Measurements from ENCODE around the gene IGSF3. TPM values are rescaled to one million over a fixed set of nuclear protein-coding genes. Genes with fewer than 3 reads are reported as not detected.
A peak's percentile ranks its signal among the peaks of the same experiment; 100 is the strongest.

IGSF3 gene
- total RNA-seq, 6 experiments from 2014 or later: 0.42 to 4.9 (median 1.8) TPM

GRCh38 chr1:116558140-116558549 is 109.4 kb downstream of the IGSF3 start:
- no peak overlapping the region for H3K27ac ChIP-seq
- TF ChIP-seq POLR2A (IDR thresholded peaks at IDR 0.05) (no peak), CTCF (IDR thresholded peaks at IDR 0.05) (no peak)
- H3K36me3 ChIP-seq: no peaks in the 10 kb centered on the region
- H3K9me3 ChIP-seq: no peaks in the 10 kb centered on the region
- no peak overlapping the region for H3K4me3 ChIP-seq
- ATAC-seq (no peak), DNase-seq (no peak)
- WGBS (ENCODE audit: insufficient coverage, low coverage, low lambda C conversion rate, missing lambda C conversion rate): 74% methylated on average over 4 of the region's 4 CpGs
- H3K27me3 ChIP-seq: no peaks in the 10 kb centered on the region
- intact Hi-C loops (cut with DNase I): no loop called here
- H3K4me1 ChIP-seq: no peaks in the 10 kb centered on the region

GRCh38 chr1:116557323-116557878 is 110.1 kb downstream of the IGSF3 start:
- DNase-seq (no peak), ATAC-seq (no peak)
- Histone ChIP-seq H3K4me3 (no peak overlapping the region), H3K9me3 (no peaks in the 10 kb centered on the region), H3K4me1 (no peaks in the 10 kb centered on the region), H3K27me3 (no peaks in the 10 kb centered on the region), H3K27ac (no peak overlapping the region), H3K36me3 (no peaks in the 10 kb centered on the region)
- intact Hi-C loops (cut with DNase I): no loop called here
- 82% methylated on average over 4 of the region's 4 CpGs for WGBS (ENCODE audit: insufficient coverage, low coverage, low lambda C conversion rate, missing lambda C conversion rate)
- TF ChIP-seq POLR2A (IDR thresholded peaks at IDR 0.05) (no peak), CTCF (IDR thresholded peaks at IDR 0.05) (no peak)

- no peak for TF ChIP-seq CTCF (IDR thresholded peaks at IDR 0.05)
- TF ChIP-seq POLR2A (IDR thresholded peaks at IDR 0.05): no peak
- no peak overlapping the region for H3K27ac ChIP-seq
- DNase-seq (no peak), ATAC-seq (peak in 2 of 4 donors; percentile 30 to 65)
- no peaks in the 10 kb centered on the region for H3K4me1 ChIP-seq
- no peaks in the 10 kb centered on the region for H3K9me3 ChIP-seq
- no peak overlapping the region for H3K4me3 ChIP-seq
- 57% methylated on average over 5 of the region's 6 CpGs for WGBS (ENCODE audit: insufficient coverage, low coverage, low lambda C conversion rate, missing lambda C conversion rate)
- H3K36me3 ChIP-seq: no peaks in the 10 kb centered on the region
- H3K27me3 ChIP-seq: no peaks in the 10 kb centered on the region
- intact Hi-C loops (cut with DNase I): no loop called here
Observed at GRCh38 chr1:116556289-116557006, 111.1 kb downstream of the IGSF3 start.

DNA sequence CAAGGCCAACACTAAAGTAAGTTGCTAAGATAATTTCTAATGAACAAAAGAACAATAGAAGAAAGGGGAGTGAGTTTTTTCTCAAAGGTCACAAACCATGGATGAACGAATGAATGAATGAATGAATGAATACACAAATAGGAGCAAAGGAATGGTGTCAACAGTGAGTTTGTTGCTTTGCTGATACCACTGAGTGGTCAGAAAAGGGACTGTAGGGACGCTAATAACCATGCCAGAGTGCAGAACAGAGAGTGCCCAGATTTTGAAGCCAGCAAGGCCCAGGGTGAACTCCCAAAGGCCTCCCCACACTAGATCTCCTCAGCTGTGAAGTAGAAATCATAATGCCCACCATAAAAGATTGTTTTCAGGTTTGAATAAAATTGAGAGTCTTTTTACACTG is 112.6 kb downstream of the IGSF3 start:
- intact Hi-C loops (cut with DNase I): no loop called here
- Histone ChIP-seq H3K4me3 (no peak overlapping the region), H3K27me3 (no peaks in the 10 kb centered on the region), H3K36me3 (no peaks in the 10 kb centered on the region), H3K27ac (no peak overlapping the region), H3K9me3 (no peaks in the 10 kb centered on the region), H3K4me1 (no peaks in the 10 kb centered on the region)
- ATAC-seq (no peak), DNase-seq (no peak)
- TF ChIP-seq POLR2A (IDR thresholded peaks at IDR 0.05) (no peak), CTCF (IDR thresholded peaks at IDR 0.05) (no peak)
- 92% methylated on average over 2 of the region's 2 CpGs for WGBS (ENCODE audit: insufficient coverage, low coverage, low lambda C conversion rate, missing lambda C conversion rate)
